DND-41 (cell line): Measurements from ENCODE around the gene PTGFRN.

ENCODE experiments used
- EZH2 ChIP-seq: IDR thresholded peaks from 3 replicates; pipeline ENCODE4 v1.6.1; 2012; ENCODE audit warnings: borderline replicate concordance, low read depth, mild to moderate bottlenecking, moderate library complexity, low read length, inconsistent platforms; ENCODE audit not compliant: severe bottlenecking
- TF ChIP-seq, protein P1 (sequence below): IDR thresholded peaks from 2 replicates; pipeline ENCODE4 v1.5.1; 2012; ENCODE audit warnings: borderline replicate concordance, low read length, moderate library complexity, mild to moderate bottlenecking; ENCODE audit not compliant: poor library complexity, severe bottlenecking; ENCODE audit errors: extremely low read depth

DNA sequence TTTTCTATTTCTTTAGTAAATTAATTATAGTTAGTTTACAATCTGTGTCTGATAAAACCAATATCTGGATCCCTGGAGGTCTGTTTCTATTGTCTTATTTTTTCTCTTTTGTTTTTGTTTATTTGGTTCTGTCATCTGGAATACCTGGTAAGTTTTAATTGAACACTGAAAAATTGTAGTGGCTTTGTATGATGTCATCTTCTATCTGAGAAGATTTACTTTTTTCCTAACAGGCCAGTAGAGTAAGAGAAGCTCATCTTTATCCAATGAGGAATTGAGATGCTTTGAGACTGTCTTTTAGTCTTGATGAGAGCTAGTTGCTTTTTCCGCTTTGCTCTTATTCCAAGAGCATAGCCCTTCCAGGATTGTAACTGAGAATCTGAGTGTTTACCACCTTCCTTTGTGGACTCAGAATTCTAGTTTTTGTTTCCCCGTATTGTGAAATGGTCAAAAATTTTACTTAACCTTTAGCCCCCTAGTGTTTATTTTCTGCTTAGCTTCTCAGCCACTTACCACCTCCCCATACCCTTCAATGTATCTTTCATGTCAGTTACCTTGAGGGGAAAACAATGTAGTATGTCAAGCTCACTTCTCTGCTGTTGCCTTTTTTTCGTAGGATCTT, 25.0 kb downstream of the PTGFRN start:
- TF ChIP-seq, protein P1, sequence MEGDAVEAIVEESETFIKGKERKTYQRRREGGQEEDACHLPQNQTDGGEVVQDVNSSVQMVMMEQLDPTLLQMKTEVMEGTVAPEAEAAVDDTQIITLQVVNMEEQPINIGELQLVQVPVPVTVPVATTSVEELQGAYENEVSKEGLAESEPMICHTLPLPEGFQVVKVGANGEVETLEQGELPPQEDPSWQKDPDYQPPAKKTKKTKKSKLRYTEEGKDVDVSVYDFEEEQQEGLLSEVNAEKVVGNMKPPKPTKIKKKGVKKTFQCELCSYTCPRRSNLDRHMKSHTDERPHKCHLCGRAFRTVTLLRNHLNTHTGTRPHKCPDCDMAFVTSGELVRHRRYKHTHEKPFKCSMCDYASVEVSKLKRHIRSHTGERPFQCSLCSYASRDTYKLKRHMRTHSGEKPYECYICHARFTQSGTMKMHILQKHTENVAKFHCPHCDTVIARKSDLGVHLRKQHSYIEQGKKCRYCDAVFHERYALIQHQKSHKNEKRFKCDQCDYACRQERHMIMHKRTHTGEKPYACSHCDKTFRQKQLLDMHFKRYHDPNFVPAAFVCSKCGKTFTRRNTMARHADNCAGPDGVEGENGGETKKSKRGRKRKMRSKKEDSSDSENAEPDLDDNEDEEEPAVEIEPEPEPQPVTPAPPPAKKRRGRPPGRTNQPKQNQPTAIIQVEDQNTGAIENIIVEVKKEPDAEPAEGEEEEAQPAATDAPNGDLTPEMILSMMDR: peak; percentile 66
- no peak for TF ChIP-seq EZH2
